Activated CD4-positive, alpha-beta T cell treated with anti-CD3 and anti-CD28 coated beads, Interleukin-2, amount 50 U/mL, for 4 hours (primary cell): ENCODE measurements around the gene PCSK4.

Experiments
- DNase-seq, 2 experiments: peaks; one replicate each; pipeline ENCODE4 v3.0.0-alpha.2; 2020

PCSK4 gene

GRCh38 chr19:1435378-1435989 lies 54.7 kb downstream of the PCSK4 start:
- no peak for DNase-seq

DNA sequence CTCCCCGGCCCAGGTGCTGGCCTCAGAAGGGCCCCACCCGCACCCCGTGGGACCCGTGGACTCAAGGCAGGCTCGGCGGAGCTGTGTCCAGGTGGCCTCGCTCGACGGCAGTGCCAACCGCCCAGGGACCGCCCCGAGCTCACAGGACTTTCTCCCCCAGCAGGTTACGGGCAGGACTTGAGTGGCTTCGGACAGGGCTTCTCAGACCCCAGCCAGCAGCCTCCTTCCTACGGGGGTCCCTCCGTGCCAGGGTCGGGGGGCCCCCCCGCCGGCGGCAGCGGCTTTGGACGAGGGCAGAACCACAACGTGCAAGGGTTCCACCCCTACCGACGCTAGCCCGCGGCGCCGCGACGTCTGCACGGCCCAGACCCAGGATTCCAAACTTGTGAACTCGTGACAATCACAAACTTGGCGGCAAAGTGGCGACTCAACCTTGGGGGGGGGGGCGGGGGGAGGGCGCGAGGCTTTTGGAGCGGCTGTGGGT lies 55.5 kb downstream of the PCSK4 start:
- no peak for DNase-seq

GRCh38 chr19:1434040-1434366 lies 56.1 kb downstream of the PCSK4 start:
- no peak for DNase-seq

- DNase-seq, result no peak
Measured at GRCh38 chr19:1433119-1434039, 56.8 kb downstream of the PCSK4 start.

GRCh38 chr19:1432507-1432887 lies 57.7 kb downstream of the PCSK4 start:
- DNase-seq, result no peak

- DNase-seq, result no peak
Measured at GRCh38 chr19:1431759-1432506, 58.2 kb downstream of the PCSK4 start.
